Measurements from ENCODE around the gene PERM1. TPM values are rescaled to one million over a fixed set of nuclear protein-coding genes. Genes with fewer than 3 reads are reported as not detected.
"Not testable (repeated sequence)": the region's sequence is repeated elsewhere in the genome, so short reads cannot be mapped to it uniquely, and the experiment has no call there.

Gene PERM1
- total RNA-seq (0.17 TPM in 1 of 2 replicates, not detected in the other), polyA plus RNA-seq (0.03 TPM in 1 of 2 replicates, not detected in the other), polyA minus RNA-seq (ENCODE audit: low replicate concordance) (not detected in 2 replicates)
- polyA plus RNA-seq (2012): 0.48 and 0.58 TPM in 2 replicates

GRCh38 chr1:981955-982558 lies at the start of gene PERM1:
Gene PERM1 (minus strand): TSS chr1:982093. CDS start chr1:981029, 1,064 bp downstream.
- Histone ChIP-seq H4K20me1 (ENCODE audit: control insufficient read depth, extremely low read depth, insufficient read depth, low read length) (no peaks in the 10 kb centered on the region), H2AFZ (ENCODE audit: low read length) (no peak within 1 kb of the TSS), H3K9ac (ENCODE audit: insufficient read depth, low read length) (no peak within 1 kb of the TSS), H3K4me2 (ENCODE audit: extremely low read depth, insufficient read depth, low read length) (no peak within 1 kb of the TSS), H3K27ac (ENCODE audit: insufficient read depth, low read length) (no peak within 1 kb of the TSS), H3K4me3 (replicated peaks in 1 of 4; ENCODE audit: control extremely low read depth in 1 of 4, insufficient read depth in 1 of 4, low read depth in 3 of 4, low read length in 4 of 4) (no peak within 1 kb of the TSS), H3K79me2 (ENCODE audit: control insufficient read depth, insufficient read depth, low read length) (no peaks in the 10 kb centered on the region), H3K27me3 (ENCODE audit: control insufficient read depth, insufficient read depth, low read length) (peaks cover 6% of the 10 kb centered on the region), H3K36me3 (ENCODE audit: control insufficient read depth, insufficient read depth, low read length) (no peaks in the 10 kb centered on the region), H3K9me3 (ENCODE audit: control insufficient read depth, insufficient read depth, low read depth, low read length) (no peaks in the 10 kb centered on the region), H3K4me1 (ENCODE audit: control insufficient read depth, extremely low read depth, insufficient read depth, low read length) (no peaks in the 10 kb centered on the region)
- DNase-seq (ENCODE audit: low read depth in 2 of 2): no peak
- TF ChIP-seq CTCF (conservative IDR thresholded peaks at IDR 0.05 in 1 of 2, IDR thresholded peaks at IDR 0.05 in 1 of 2; ENCODE audit: low read depth in 1 of 2, low read length in 2 of 2) (no peak), EZH2 (IDR thresholded peaks at IDR 0.05; ENCODE audit: low read length, missing control alignments) (no peak)

DNA sequence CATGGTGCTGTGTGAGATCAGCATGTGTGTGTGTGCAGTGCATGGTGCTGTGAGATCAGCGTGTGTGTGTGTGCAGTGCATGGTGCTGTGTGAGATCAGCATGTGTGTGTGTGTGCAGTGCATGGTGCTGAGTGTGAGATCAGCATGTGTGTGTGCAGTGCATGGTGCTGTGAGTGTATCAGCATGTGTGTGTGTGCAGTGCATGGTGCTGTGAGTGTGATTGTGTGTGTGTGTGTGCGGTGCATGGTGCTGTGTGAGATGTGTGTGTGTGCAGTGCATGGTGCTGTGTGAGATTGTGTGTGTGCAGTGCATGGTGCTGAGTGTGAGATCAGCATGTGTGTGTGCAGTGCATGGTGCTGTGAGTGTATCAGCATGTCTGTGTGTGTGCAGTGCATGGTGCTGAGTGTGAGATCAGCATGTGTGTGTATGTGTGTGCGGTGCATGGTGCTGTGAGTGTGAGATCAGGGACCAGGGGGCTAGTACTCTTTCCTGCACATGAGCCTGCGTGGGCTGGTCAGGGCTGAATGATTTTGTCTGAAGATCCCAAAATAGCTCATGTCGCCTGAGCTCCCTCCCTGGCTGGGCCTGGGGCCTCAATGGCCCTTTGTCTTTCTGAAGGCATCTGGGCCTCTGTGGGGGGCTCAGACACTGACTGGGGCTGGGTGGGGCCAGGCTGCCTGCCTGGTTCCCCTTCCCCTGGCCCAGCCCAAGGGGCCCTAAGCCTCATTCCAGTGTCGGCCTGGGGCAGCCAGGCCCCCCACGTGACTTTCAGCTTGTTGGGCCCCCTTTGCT lies 49.2 kb upstream of the PERM1 start:
- H3K27me3 ChIP-seq (ENCODE audit: control insufficient read depth, insufficient read depth, low read length); H3K9me3 ChIP-seq (ENCODE audit: control insufficient read depth, insufficient read depth, low read depth, low read length); H3K27ac ChIP-seq (ENCODE audit: insufficient read depth, low read length); H3K36me3 ChIP-seq (ENCODE audit: control insufficient read depth, insufficient read depth, low read length); H4K20me1 ChIP-seq (ENCODE audit: control insufficient read depth, extremely low read depth, insufficient read depth, low read length); H3K4me2 ChIP-seq (ENCODE audit: extremely low read depth, insufficient read depth, low read length); DNase-seq (ENCODE audit: low read depth in 2 of 2); H3K79me2 ChIP-seq (ENCODE audit: control insufficient read depth, insufficient read depth, low read length); H3K4me3 ChIP-seq (replicated peaks in 1 of 4; ENCODE audit: control extremely low read depth in 1 of 4, insufficient read depth in 1 of 4, low read depth in 3 of 4, low read length in 4 of 4); H3K9ac ChIP-seq (ENCODE audit: insufficient read depth, low read length); H3K4me1 ChIP-seq (ENCODE audit: control insufficient read depth, extremely low read depth, insufficient read depth, low read length); H2AFZ ChIP-seq (ENCODE audit: low read length): not testable (repeated sequence)

- Histone ChIP-seq H3K4me3 (replicated peaks in 1 of 4; ENCODE audit: control extremely low read depth in 1 of 4, insufficient read depth in 1 of 4, low read depth in 3 of 4, low read length in 4 of 4) (no peak overlapping the region), H3K4me2 (ENCODE audit: extremely low read depth, insufficient read depth, low read length) (no peak overlapping the region), H3K9me3 (ENCODE audit: control insufficient read depth, insufficient read depth, low read depth, low read length) (no peaks in the 10 kb centered on the region), H3K9ac (ENCODE audit: insufficient read depth, low read length) (no peak overlapping the region), H3K79me2 (ENCODE audit: control insufficient read depth, insufficient read depth, low read length) (no peaks in the 10 kb centered on the region), H3K36me3 (ENCODE audit: control insufficient read depth, insufficient read depth, low read length) (peaks cover 3% of the 10 kb centered on the region), H3K4me1 (ENCODE audit: control insufficient read depth, extremely low read depth, insufficient read depth, low read length) (no peaks in the 10 kb centered on the region), H4K20me1 (ENCODE audit: control insufficient read depth, extremely low read depth, insufficient read depth, low read length) (peaks cover 1% of the 10 kb centered on the region), H3K27ac (ENCODE audit: insufficient read depth, low read length) (no peak overlapping the region), H3K27me3 (ENCODE audit: control insufficient read depth, insufficient read depth, low read length) (no peaks in the 10 kb centered on the region), H2AFZ (ENCODE audit: low read length) (no peak overlapping the region)
- DNase-seq (ENCODE audit: low read depth in 2 of 2): no peak
- TF ChIP-seq CTCF (conservative IDR thresholded peaks at IDR 0.05 in 1 of 2, IDR thresholded peaks at IDR 0.05 in 1 of 2; ENCODE audit: low read depth in 1 of 2, low read length in 2 of 2) (no peak), EZH2 (IDR thresholded peaks at IDR 0.05; ENCODE audit: low read length, missing control alignments) (no peak)
Observed at GRCh38 chr1:1027791-1028190, 45.9 kb upstream of the PERM1 start.
